AG04449 (cell line): ENCODE measurements around the gene RP9.

ENCODE experiments used
- CTCF ChIA-PET: fragments of 350-600 bp; formaldehyde crosslinking; extraction: SDS; loops from one replicate; lab custom pipeline; 2021; ENCODE audit warnings: antibody characterized with exemption; lab: Yijun Ruan, JAX
- POLR2A ChIA-PET: fragments of 400-600, 350-600 bp; formaldehyde crosslinking; extraction: SDS; loops from one replicate; lab custom pipeline; 2020; ENCODE audit warnings: antibody characterized with exemption, inconsistent platforms; lab: Yijun Ruan, JAX
- DNase-seq: peaks from one replicate; pipeline ENCODE4 v3.0.0-alpha.2; 2010; ENCODE audit warnings: low read depth, low spot score
- H3K4me3 ChIP-seq: 2 replicates; pipeline ENCODE4 v1.5.1; 2011; ENCODE audit warnings: low read depth, mild to moderate bottlenecking, control low read depth, low read length
- CTCF ChIP-seq: IDR thresholded peaks from one replicate; pipeline ENCODE4 v1.5.1; 2011; ENCODE audit warnings: mild to moderate bottlenecking, moderate library complexity, low read length, control low read depth, inconsistent platforms; ENCODE audit not compliant: insufficient read depth; ENCODE audit errors: missing control alignments

Gene RP9

GRCh38 chr7:33066771-33067170, 42.4 kb downstream of the RP9 start:
- TF ChIP-seq CTCF = no peak
- ChIA-PET POLR2A (no interaction called here), CTCF (no interaction called here)
- no peak for DNase-seq
- no peak overlapping the region for H3K4me3 ChIP-seq

- ChIA-PET CTCF (interaction anchor here (1.1 kb wide), 1 partner anchor 42 kb away, joined by 6 read pairs; no protein-coding TSS in a partner anchor), POLR2A (no interaction called here)
- no peak for TF ChIP-seq CTCF
- DNase-seq = no peak
- no peak overlapping the region for H3K4me3 ChIP-seq
Observed at GRCh38 chr7:33065981-33066380, 43.2 kb downstream of the RP9 start.

- CTCF ChIA-PET = interaction anchor here (1.2 to 4.7 kb wide), 8 partner anchors 10 to 262 kb away, joined by 3 to 29 read pairs (median 6); partner anchors contain the start of gene RP9
Observed at GRCh38 chr7:33062782-33063443, 46.3 kb downstream of the RP9 start.

GRCh38 chr7:33062023-33062781, 47.0 kb downstream of the RP9 start, which contains the start of gene NT5C3A:
NT5C3A (minus strand) TSS chr7:33062776; CDS start chr7:33062705, 71 bp downstream.
- TF ChIP-seq CTCF = no peak
- POLR2A ChIA-PET = interaction anchor here (0.6 to 2.3 kb wide), 9 partner anchors 9 to 258 kb away, joined by 3 to 17 read pairs (median 4); partner anchors contain the start of genes FKBP9, KBTBD2 and RP9
- peak within 1 kb of the TSS; percentile 87 for H3K4me3 ChIP-seq
- no peak for DNase-seq
- CTCF ChIA-PET = interaction anchor here (1.1 to 4.7 kb wide), 9 partner anchors 10 to 261 kb away, joined by 3 to 29 read pairs (median 5); partner anchors contain the start of gene RP9

More at GRCh38 chr7:33062782-33063443, 46.3 kb downstream of the RP9 start:
- TF ChIP-seq CTCF = no peak
- H3K4me3 ChIP-seq = peak overlapping the region; percentile 87
- peak; percentile 58 for DNase-seq
- POLR2A ChIA-PET = interaction anchor here (0.6 to 2.3 kb wide), 10 partner anchors 10 to 259 kb away, joined by 3 to 17 read pairs (median 4); partner anchors contain the start of genes FKBP9, KBTBD2 and RP9

- DNase-seq = no peak
- ChIA-PET CTCF (interaction anchor here (0.9 to 4.7 kb wide), 10 partner anchors 9 to 260 kb away, joined by 3 to 29 read pairs (median 4); partner anchors contain the start of gene RP9), POLR2A (interaction anchor here (1.2 to 2.1 kb wide), 3 partner anchors 47 to 170 kb away, joined by 4 to 10 read pairs (median 8); partner anchors contain the start of genes FKBP9, KBTBD2 and RP9)
- TF ChIP-seq CTCF = no peak
- peak overlapping the region; percentile 87 for H3K4me3 ChIP-seq
Observed at GRCh38 chr7:33061282-33061937, 47.8 kb downstream of the RP9 start.
